ENCODE data around the gene SPOUT1. TPM values are rescaled to one million over a fixed set of nuclear protein-coding genes. Genes with fewer than 3 reads are reported as not detected.
A peak's percentile ranks its signal among the peaks of the same experiment; 100 is the strongest.

The SPOUT1 gene
- total RNA-seq, 1 donor from 2014 or later = 55.7 TPM

DNA sequence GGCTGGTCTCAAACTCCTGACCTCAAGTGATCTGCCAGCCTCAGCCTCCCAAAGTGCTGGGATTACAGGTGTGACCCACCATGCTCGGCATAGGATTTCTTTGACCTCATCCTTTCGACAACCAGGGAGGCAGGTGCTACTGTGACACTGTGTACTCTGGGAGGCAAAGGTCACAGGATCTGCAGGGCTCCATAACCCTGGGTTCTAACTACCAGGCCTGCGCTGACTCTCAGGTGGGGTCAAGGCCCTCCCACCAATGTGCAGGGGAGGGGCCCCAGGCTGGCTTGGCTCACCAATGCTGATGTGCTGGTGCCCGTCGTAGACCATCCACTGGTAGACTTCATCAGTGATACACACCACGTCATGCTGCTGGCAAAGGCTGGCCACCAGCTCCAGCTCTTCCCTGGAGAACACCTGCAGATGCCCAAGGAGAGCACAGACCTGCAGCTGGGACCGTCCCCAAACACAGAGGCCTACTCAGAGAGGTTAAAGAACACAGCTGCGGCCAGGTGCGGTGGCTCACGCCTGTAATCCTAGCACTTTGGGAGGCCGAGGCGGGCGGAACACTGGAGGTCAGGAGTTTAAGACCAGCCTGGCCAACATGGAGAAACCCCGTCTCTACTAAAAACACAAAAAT lies 7.0 kb upstream of the SPOUT1 start:
- no peak for DNase-seq (ENCODE audit: low spot score)

DNA sequence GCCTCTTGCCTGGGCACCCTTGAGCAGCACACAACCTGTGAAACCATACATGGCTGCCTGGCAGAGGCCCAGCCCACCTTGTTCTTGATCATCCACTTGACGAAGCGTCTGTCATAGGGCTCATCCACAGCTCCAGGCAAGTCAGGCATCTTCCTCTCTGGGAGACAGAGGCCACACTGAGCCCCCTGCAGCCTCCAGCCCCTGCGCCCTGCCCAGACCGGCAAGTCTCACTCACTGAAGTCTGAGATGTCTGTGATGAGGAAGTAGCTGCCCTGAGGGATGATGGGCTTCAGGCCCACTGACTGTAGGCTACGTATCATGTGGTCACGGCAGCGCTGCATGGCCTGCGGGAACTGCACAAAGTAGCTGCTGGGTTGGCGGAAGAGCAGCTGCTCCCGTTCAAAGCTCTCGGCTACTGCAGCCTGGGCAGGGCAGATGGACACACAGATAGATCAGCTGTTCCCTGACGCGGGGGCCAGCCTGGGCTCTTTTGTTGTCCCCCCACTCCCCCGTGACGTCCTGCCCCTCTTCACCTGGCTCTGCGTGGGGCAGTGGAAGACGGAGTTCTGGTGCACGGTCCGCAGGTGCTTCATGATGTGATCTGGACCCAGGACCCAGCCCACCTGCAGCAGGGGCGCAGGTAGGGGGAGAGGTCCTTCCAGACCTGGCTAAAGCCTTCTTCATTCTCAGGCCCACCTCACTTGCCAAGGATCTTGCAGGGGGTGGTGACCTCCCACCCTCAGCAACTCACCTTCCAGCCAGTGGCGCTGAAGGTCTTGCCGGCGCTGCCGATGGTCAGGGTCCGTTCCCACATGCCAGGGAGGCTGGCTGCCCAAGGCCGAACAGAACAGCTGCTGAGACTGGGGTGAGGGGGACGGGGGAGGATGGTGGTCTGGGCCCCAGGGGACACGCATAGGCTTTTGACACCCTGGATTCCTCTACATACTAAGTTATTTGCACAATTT lies 5.9 kb upstream of the SPOUT1 start:
- DNase-seq (ENCODE audit: low spot score) = no peak

DNA sequence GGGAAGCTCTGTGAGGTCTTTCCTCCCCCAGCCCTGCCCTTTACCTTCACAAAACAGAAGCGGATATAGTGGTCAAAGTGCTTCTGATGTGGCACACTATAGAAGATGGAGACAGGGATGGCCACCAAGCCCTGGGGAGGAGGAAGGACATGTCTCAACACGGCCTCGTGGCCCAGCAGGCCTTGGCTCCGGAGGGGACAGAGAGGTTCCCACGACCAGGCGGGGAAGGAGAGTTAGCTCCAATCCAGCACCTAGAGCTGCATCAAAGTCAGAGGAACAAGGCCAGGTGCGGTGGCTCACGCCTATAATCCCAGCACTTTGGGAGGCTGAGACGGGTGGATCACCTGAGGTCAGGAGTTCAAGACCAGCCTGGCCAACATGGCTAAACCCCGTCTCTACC lies 4.1 kb upstream of the SPOUT1 start:
- DNase-seq (ENCODE audit: low spot score) = no peak

DNA sequence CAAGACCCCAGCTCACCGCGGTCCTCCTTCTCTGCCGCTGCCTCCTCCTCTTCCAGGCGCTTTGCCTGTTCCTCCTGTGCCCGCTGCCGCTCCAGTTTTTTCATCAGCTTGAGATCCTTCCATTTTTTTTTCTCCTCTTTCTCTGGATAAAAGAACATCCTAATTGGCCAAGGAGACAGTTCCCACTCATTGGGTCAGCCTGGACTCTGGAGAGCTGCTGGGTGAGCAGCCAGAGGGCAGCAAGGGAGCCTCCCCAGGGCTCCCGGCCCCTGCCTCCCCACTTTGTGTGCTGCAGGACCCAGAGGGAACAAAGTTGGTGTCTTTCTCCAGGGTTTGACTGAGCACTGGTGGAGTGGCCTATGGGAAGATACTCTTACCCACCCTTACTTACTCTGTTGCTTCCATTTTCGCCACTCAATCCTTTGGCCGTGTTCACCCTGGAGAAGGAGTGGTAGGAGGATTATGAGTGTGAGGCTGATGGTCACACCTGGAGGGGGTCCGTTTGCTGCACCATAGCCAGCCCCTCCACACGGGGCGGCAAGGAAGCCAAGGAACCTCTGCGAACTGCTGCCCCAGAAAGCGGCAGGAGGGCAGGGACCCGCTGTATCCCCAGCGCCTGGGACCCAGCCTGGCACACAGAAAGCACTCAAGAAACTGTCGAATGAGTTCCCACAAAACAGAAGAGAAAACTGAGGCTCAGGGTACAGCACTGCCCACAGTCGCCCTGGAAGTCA lies 708 bp downstream of the SPOUT1 start:
- no peak for DNase-seq (ENCODE audit: low spot score)

DNA sequence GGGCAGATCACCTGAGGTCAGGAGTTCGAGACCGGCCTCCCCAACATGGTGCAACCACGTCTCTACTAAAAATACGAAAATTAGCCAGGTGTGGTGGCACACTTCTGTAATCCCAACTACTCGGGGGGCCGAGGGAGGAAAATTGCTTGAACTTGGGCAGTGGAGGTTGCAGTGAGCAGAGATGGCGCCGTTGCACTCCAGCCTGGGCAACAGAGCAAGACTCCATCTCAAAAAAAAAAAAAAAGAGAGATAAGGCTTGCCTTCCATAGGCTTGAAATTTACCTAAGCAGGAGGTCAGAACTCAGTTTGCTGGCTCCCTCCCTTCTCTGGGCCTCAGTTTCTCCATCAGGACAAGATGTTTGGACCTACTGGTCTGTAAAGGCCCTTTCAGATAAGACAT lies 1.3 kb downstream of the SPOUT1 start:
- no peak for DNase-seq (ENCODE audit: low spot score)

DNA sequence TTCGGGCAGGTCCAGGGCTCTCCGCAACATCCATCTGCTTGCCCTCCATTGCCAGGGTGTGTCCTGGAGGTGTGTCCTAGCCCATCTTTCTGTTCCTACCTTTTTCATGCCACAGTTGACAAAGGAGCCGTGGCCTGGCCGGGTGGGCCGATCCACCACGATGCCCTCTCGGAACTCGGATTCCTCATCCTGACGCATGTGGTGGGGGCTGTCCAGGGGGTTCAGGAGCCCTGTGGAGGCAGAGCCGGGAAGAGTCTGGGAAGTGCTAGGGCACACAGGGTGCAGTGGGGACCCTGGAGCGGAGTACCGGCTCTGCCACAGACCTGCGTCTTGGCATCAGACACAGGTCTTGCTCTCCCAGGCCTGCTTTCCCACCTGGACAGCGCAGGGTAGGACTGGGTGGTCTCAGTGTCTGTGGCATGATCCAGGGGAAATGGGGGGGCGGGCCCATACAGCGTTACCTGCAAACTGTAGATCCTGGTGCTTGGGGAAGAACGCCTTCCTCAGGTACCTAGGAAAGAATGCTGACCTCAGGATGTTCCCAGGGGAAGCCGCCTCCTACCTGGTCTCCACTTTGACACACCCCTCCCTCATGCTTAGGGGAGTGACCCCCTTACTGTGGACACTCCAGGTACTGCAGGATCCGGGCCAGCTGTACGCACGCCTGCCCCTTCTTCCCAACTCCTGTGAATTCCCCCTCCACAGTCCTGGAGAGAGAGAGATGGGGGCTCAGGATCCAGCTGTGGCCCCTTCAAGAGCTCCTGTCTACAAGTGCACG lies 3.5 kb downstream of the SPOUT1 start:
- DNase-seq (ENCODE audit: low spot score) = no peak

DNA sequence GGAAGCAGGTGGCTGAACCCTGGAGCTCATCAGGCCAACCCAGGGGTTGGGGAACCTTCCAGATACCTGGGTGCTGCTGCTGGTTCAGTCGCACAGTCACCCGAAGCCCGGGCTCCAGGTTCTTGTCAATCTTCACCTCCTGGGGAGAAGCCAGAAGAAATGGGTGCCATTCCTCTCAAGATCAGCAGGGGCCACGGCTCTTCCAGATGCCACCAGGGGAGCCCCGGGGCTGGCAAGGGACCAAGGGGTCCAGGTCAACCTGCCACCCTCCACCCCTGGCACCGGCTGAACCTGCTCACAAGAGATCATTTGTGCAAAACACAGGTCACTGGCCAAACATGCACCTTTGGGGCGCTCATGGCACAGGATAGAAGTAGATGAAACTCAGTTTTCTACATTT lies 4.7 kb downstream of the SPOUT1 start:
- no peak for DNase-seq (ENCODE audit: low spot score)

DNA sequence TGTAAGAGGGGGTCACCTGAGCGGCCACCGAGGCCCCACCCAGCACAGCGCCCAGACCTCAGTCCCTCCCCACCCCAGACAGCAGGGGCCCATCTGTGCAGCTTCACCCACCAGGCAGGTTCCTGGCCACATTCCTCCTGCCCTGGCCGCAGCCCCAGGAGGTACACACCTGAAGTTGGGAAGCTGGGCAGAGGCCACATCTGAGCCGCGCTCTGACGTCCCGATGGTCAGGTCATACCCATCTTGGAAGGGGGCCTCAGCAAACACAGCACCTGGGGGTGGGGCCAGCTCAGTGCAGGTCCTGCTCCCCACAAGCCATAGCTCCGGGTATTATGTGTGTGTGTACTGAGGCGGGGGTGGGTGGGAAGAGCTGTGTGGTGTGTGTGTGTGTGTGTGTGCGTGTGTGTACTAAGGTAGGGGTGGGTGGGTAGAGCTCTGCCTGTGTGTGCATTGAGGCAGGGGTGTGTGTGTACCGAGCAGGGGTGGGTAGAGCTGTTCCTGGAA lies 5.6 kb downstream of the SPOUT1 start:
- no peak for DNase-seq (ENCODE audit: low spot score)

DNA sequence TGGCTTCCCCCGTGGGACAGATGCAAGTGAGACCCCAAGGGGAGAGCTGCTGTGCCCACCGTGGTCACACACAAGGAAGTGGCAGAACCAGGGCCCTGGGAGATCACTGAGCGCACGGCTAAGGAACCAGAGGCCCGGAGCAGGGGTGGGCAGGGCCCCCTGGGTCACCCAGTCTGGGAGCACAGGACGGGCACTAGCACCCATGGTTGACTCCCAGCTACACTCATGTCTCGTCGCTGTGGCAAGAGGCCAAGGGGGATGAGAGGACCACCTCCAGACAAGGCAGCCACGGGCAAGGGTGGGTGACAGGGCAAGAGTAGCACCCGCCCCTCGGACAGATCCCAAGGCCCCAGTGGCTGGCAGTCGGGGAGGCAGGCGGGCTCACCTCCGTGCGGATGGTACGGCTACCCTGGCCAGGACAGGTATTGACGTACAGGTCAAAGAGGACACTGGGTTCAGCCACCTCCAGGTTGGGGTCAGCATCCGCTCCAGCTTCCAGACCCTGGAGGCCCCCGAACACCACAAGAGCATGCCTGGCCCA lies 6.2 kb downstream of the SPOUT1 start:
- no peak for DNase-seq (ENCODE audit: low spot score)

DNA sequence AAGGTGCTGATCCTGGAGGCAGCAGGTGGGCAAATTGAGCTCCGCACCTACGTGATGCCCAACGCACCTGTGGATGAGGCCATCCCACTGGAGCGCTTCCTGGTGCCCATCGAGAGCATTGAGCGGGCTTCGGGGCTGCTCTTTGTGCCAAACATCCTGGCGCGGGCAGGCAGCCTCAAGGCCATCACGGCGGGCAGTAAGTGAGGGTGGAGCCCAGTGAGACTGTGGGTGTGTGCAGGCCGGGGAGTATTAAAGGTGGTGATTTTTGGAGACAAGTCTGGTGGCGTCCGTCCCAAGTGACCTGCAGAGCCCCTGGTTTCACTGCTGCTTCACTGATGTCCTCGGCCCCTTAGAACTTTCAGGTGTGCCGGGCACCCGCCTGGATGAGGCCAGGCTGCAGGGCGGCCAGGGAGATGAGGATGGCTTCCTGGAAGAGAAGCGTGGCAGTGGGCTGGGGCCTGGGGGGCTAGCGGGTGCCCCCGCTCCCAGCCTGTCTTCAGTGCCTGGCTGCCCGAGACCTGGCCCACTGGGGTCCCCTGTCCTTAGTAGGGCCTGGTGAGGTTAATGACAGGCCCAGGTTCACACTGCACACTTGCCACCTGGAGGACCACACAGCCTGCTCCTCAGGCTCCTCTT lies 7.1 kb downstream of the SPOUT1 start:
- DNase-seq (ENCODE audit: low spot score) = no peak

DNA sequence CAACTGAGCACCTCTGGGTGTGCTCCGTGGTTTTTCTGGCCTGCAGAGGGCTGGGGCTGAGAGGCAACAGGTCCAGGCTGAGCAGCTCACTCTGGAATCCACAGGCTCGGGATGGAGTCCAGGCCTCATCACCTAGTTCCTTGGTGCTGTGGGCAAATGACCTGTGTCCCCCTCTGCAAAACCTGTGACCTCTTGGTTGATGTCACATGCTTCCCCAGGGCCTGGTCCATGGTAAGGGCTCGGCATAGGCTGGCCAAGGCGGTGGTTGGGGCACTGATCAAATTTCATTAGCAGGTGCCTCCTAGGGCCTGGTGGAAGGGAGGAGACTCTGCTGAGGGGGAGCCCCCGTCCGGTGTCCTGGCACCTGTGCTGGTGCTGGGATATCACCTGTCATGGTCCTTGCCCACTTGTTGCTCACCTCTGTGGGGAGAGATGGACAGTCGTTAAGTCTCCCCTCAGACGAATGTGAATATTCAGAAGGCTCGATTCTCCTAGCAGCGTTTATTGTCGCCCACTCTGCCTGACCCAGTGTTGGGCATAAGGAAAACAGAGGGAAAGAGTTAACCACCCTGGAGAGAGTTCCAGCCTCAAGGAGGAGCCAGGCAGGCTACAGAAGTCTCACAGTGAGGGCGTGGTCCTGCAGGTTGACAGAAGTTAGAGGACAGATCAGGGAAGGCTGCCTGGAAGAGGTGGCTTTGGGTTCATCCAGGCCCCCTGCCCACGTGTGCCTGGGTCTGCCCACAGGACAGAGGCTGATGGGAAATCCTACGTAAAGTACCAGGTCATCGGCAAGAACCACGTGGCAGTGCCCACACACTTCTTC lies 7.8 kb downstream of the SPOUT1 start:
- no peak for DNase-seq (ENCODE audit: low spot score)

DNA sequence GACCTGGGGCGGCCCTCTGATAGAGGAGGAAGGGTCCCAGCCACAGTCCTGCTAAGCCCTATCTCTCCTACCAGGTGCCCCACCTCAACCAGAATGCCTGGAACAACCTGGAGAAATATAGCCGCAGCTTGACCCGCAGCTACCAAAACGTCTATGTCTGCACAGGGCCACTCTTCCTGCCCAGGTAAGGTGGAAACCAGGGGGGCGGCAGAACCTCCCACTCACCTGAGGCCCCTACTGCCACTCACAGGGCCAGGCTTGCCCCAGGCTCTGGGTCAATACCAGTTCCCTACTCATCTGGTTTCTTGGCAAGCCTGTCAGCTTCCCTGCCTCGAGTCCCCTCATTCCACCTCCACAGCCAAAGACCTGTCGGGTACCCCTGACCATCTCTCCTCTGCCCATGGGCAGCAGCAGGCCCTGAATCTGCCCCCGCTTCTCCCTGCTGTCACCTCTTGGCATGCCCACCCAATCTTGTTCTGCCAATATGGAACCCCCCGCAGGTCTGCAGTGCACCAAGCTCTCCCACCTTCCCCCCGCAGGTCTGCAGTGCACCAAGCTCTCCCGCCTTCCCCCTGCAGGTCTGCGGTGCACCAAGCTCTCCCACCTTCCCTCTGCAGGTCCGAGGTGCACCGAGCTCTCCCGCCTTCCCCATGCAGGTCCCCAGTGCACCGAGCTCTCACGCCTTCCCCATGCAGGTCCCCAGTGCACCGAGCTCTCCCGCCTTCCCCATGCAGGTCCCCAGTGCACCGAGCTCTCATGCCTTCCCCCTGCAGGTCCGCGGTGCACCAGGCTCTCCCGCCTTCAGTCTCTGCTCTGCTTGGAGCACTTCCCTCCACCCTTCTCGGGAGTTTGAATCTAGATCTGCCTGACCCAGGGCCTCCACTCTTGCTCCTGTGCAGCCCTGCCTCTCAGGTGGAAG lies 8.7 kb downstream of the SPOUT1 start:
- DNase-seq (ENCODE audit: low spot score) = no peak

DNA sequence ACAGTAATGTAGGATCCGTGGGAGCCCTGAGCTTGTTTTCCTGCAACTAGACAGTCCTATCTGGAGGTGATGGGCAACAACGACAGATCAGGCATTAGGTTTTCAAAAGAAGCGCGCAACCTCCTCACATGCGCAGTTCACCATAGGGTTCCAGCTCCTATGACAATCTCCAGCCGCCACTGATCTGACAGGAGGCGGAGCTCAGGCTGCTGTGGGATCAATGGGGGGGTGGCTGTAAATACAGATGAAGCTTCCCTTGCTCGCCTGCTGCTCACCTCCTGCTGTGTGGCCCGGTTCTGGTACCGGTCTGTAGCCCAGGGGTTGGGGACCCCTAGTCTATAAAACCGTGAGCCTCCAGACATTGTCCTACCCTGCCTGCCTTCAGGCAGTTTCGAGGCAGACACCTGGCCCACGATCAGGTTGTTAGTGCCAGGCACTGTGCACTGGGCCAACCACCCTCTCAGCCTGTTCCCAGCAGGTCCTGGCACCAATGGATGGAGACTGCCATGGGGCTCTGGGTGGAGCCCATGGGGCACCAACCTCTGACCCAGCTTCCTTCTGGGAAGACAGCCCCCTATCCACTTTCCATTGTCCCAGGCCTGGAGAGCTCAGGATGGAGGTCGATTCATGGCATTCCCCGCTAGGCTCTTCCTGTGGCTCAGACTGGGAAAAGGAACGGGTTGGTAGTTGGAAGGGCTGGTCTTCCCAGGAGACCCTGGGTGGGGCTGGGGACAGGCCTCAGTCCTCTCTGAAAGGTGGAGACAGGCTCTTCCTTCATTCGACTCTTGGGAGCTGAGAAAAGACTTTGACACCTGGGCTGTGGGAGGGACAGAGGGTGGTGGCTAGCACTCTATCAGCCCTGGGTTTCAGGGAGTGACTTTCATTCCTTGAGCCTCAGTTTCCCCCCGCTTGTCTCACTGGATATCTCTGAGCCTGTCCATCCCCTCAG lies 9.6 kb downstream of the SPOUT1 start:
- no peak for DNase-seq (ENCODE audit: low spot score)

DNA sequence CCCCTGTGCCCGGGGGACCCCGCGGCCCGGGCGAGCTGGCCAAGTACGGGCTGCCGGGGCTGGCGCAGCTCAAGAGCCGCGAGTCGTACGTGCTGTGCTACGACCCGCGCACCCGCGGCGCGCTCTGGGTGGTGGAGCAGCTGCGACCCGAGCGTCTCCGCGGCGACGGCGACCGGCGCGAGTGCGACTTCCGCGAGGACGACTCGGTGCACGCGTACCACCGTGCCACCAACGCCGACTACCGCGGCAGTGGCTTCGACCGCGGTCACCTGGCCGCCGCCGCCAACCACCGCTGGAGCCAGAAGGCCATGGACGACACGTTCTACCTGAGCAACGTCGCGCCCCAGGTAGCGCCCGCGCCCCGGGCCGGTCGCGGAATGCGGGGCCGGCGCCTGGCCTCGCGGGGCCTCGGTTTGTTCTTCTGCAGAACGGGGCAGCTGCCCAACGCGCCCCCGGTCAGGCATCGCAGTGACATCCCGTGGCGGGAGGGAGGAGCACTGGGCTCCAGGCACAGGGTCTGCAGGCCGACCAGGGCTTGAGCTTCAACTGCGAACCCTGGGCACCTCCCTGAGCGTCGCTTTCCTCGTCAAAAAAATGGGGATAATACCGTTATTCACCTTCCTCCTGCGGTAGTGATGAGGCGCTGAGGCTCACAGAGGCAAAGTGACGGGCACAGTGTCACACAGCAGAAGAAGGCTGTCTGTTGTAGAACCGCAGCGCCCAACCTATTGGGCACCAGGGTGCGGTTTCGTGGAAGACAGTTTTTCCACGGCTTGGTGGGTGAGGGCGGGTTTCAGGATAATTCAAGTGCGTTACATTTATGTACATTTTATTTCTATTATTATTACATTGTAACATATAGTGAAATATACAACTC lies 10.5 kb downstream of the SPOUT1 start:
- DNase-seq (ENCODE audit: low spot score) = no peak

DNA sequence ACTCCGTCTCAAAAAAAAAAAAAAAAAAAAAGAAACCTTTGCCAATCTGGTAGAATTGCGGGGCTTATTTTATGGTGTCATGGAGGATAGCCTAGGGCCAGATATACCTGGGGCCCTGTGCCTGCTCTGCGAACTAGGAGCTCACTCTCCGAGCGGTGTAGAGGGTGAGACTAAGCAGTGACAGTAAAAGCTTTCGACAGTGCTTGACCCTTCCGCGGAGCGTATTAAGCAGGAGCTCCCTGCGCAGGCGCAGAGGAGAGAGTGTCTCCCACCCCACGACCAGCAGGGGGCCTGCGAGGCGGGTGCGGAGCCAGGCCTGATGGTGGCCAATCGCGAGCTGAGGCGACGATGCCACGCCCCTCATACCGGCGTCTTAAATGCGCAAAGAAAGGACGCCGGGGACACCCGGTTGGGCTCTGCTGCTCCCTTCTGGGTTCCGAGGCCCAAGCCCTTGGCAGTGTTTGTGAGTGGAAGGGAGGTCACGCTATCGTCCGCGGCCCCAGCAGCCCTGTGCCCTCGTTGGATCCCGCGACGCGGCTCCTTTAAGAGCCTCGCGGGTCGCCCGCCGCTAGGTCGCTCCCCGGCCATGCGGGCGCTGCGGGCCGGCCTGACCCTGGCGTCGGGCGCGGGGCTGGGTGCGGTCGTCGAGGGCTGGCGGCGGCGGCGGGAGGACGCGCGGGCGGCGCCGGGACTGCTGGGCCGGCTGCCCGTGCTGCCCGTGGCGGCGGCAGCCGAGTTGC lies 11.3 kb downstream of the SPOUT1 start, which contains the start of gene ENDOG:
Gene ENDOG (plus strand): TSS at position 402 of the 740 bp plus-strand sequence. CDS start 185 bp downstream, at position 587.
- DNase-seq (ENCODE audit: low spot score) = peak; percentile 97

DNA sequence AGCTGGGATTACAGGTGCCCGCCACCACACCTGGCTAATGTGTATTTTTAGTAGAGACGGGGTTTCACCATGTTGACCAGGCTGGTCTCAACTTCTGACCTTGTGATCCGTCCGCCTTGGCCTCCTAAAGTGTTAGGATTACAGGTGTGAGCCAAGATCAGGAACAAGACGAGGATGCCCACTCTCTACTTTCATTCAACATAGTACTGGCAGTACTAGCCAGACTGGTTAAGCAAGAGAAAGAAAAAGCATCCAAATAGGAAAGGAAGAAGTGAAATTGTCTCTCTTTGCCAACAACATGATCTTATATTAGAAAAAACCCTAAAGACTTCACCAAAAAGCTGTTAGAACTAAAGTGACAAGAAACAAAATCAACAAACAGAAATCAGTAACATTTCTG lies 18.7 kb downstream of the SPOUT1 start:
- no peak for DNase-seq (ENCODE audit: low spot score)

Data from ureter (tissue), 1 donor.